HepG2 (cell line): ENCODE measurements around the gene CD320. TPM values are rescaled to one million over a fixed set of nuclear protein-coding genes. Genes with fewer than 3 reads are reported as not detected.

Experiments
- ATAC-seq: fragments of 200-7000 bp; cut with Tn5 transposase; 3 replicates; pipeline ENCODE4 v1.9.1; 2020; ENCODE audit warnings: mild to moderate bottlenecking, moderate library complexity
- Bru-seq: library from RNA; stranded (reverse); fragments of 400-500 nt; gene quantifications from one replicate; lab custom pipeline; 2021; lab: Mats Ljungman, UMichigan
- BruChase-seq, 2 experiments: library from RNA; stranded (reverse); fragments of 400-500 nt; gene quantifications; one replicate each; lab custom pipeline; 2021; lab: Mats Ljungman, UMichigan
- BruUV-seq: library from RNA; stranded (reverse); fragments of 400-500 nt; replicated peaks from 2 replicates; lab custom pipeline; 2021; lab: Mats Ljungman, UMichigan
- CTCF ChIA-PET: fragments of 300-600 bp; formaldehyde crosslinking; extraction: SDS; loops from one replicate; lab custom pipeline; 2021; ENCODE audit warnings: low total read pairs, inconsistent platforms, low intra/inter-chr PET ratio; lab: Yijun Ruan, JAX
- POLR2A ChIA-PET: fragments of 350-600 bp; sonication (Branson Sonifier 250); formaldehyde crosslinking; loops from one replicate; lab custom pipeline; 2020; ENCODE audit warnings: antibody characterized with exemption, inconsistent platforms; lab: Yijun Ruan, JAX
- DNase-seq: peaks from one replicate; pipeline ENCODE4 v3.0.0-alpha.2; 2015; ENCODE audit warnings: low spot score
- FAIRE-seq: peaks from 3 replicates; lab custom pipeline; 2011; peaks lifted over from hg19 to GRCh38; lab: Jason Lieb, UNC
- H2AFZ ChIP-seq: one replicate; pipeline ENCODE4 v1.6.1; 2011; ENCODE audit warnings: low read length, inconsistent platforms
- H3K27ac ChIP-seq: fragments of 300-600 bp; 3 replicates; pipeline ENCODE4 v1.8.0; 2011; ENCODE audit warnings: mixed run types, mild to moderate bottlenecking, mixed read lengths, low read length, inconsistent platforms; ENCODE audit not compliant: insufficient read depth; ENCODE audit errors: extremely low read length
- H3K27me3 ChIP-seq, 2 experiments: fragments of 200-600 bp in 1 of 2; 2 replicates in 1 of 2; 3 replicates in 1 of 2; pipeline versions ENCODE4 v1.6.0 to v1.8.0; 2011; ENCODE audit warnings: low read length in 2 of 2, mild to moderate bottlenecking in 2 of 2, moderate library complexity in 2 of 2, inconsistent platforms in 1 of 2; ENCODE audit not compliant: insufficient read depth in 2 of 2, control insufficient read depth in 1 of 2
- H3K36me3 ChIP-seq, 2 experiments: fragments of 200-600 bp in 1 of 2; replicated peaks in 1 of 2; 2 replicates in 1 of 2; 3 replicates in 1 of 2; pipeline versions ENCODE4 v1.5.1 to v1.8.0; 2011; ENCODE audit warnings: low read length in 2 of 2, inconsistent platforms in 1 of 2; ENCODE audit not compliant: insufficient read depth in 2 of 2, control insufficient read depth in 1 of 2
- H3K4me1 ChIP-seq: 2 replicates; pipeline ENCODE4 v1.5.1; 2012; ENCODE audit warnings: low read length, inconsistent platforms; ENCODE audit not compliant: insufficient read depth
- H3K4me2 ChIP-seq: 2 replicates; pipeline ENCODE4 v1.6.0; 2011; ENCODE audit warnings: low read depth, low read length, inconsistent platforms
- H3K4me3 ChIP-seq, 3 experiments: fragments of 200-600 bp in 1 of 3; sonication (generic), shearing (Covaris generic) in 1 of 3; replicated peaks in 1 of 3; 2 replicates each; pipeline ENCODE4 v1.5.1; 2011 to 2016; ENCODE audit warnings: low read length in 3 of 3, inconsistent platforms in 2 of 3, low read depth in 2 of 3, mild to moderate bottlenecking in 2 of 3, control low read depth in 1 of 3, mixed read lengths in 1 of 3; ENCODE audit not compliant: insufficient read depth in 1 of 3
- H3K79me2 ChIP-seq: one replicate; pipeline ENCODE4 v1.6.1; 2011; ENCODE audit warnings: low read length, inconsistent platforms; ENCODE audit not compliant: insufficient read depth
- H3K9ac ChIP-seq: 2 replicates; pipeline ENCODE4 v1.6.0; 2011; ENCODE audit warnings: mild to moderate bottlenecking, low read depth, low read length, inconsistent platforms; ENCODE audit not compliant: insufficient read depth
- H3K9me3 ChIP-seq: 2 replicates; pipeline ENCODE4 v1.5.1; 2012; ENCODE audit warnings: mild to moderate bottlenecking, low read length
- H4K20me1 ChIP-seq: 2 replicates; pipeline ENCODE4 v1.6.0; 2011; ENCODE audit warnings: inconsistent platforms, mild to moderate bottlenecking, low read length, moderate library complexity; ENCODE audit not compliant: insufficient read depth
- AGO1 ChIP-seq: fragments of 200-400 bp; formaldehyde crosslinking; IDR thresholded peaks from 2 replicates; pipeline ENCODE4 v1.6.1; 2017; ENCODE audit warnings: mild to moderate bottlenecking, low read depth, low read length, moderate library complexity; ENCODE audit not compliant: poor library complexity, severe bottlenecking
- BRF2 ChIP-seq: sonication (generic); formaldehyde crosslinking; IDR thresholded peaks from 2 replicates; pipeline ENCODE4 v1.8.1; 2022; ENCODE audit warnings: mild to moderate bottlenecking, missing genetic modification reagents
- ESRRA ChIP-seq: sonication (generic); formaldehyde crosslinking; IDR thresholded peaks from 2 replicates; pipeline ENCODE4 v1.5.1; 2020; ENCODE audit warnings: mild to moderate bottlenecking, low read depth, missing genetic modification reagents
- KDM3A ChIP-seq: IDR thresholded peaks from 2 replicates; pipeline ENCODE4 v1.6.1; 2018; ENCODE audit warnings: low read depth, missing compliant biosample characterization
- MTF1 ChIP-seq: sonication (generic); formaldehyde crosslinking; IDR thresholded peaks from 2 replicates; pipeline ENCODE4 v1.5.0; 2020; ENCODE audit warnings: missing genetic modification reagents
- NRL ChIP-seq: sonication (generic); formaldehyde crosslinking; IDR thresholded peaks from 2 replicates; pipeline ENCODE4 v1.5.0; 2020; ENCODE audit warnings: missing genetic modification reagents, mild to moderate bottlenecking, moderate library complexity, borderline replicate concordance
- POGZ ChIP-seq: sonication (generic); formaldehyde crosslinking; IDR thresholded peaks from 2 replicates; pipeline ENCODE4 v1.4.0; 2020; ENCODE audit warnings: mild to moderate bottlenecking, missing genetic modification reagents
- SNAI1 ChIP-seq: sonication (generic); formaldehyde crosslinking; IDR thresholded peaks from 2 replicates; pipeline ENCODE4 v1.5.0; 2020; ENCODE audit warnings: mild to moderate bottlenecking, missing genetic modification reagents, borderline replicate concordance
- YY1 ChIP-seq: IDR thresholded peaks from 2 replicates; pipeline ENCODE4 v1.6.1; 2011; ENCODE audit warnings: low read length, low read depth, moderate library complexity, mild to moderate bottlenecking; ENCODE audit not compliant: insufficient read depth, insufficient replicate concordance
- ZNF121 ChIP-seq: sonication (generic); formaldehyde crosslinking; IDR thresholded peaks from 2 replicates; pipeline ENCODE4 v1.5.0; 2020; ENCODE audit warnings: mild to moderate bottlenecking, missing genetic modification reagents
- ZNF232 ChIP-seq: sonication (generic); formaldehyde crosslinking; IDR thresholded peaks from 2 replicates; pipeline ENCODE4 v1.4.0; 2020; ENCODE audit warnings: missing genetic modification reagents, borderline replicate concordance
- ZNF549 ChIP-seq: sonication (generic); formaldehyde crosslinking; IDR thresholded peaks from 2 replicates; pipeline ENCODE4 v1.5.0; 2020; ENCODE audit warnings: missing genetic modification reagents
- ZNF672 ChIP-seq: sonication (generic); formaldehyde crosslinking; IDR thresholded peaks from 2 replicates; pipeline ENCODE4 v1.8.1; 2022; ENCODE audit warnings: missing genetic modification reagents
- WGBS: methylation state at CpG from one replicate; pipeline ENCODE4 v1.1.6; 2017; ENCODE audit warnings: low lambda C conversion rate; 5-methylcytosine and 5-hydroxymethylcytosine counted together
- in situ Hi-C: cut with HindIII; loops from 2 replicates; pipeline ENCODE4 v1.10.0; 2017; ENCODE audit warnings: low pct_unique_long_range_greater_than_20kb; ENCODE audit not compliant: extremely low pct_ligation_motif_present
- intact Hi-C: fragments of 100-400 bp; cut with micrococcal nuclease; formaldehyde crosslinking; loops from one replicate; pipeline ENCODE4 v1.10.0; 2022; ENCODE audit not compliant: unreplicated experiment
- long read RNA-seq, 2 experiments: library from RNA in 1 of 2; library from polyadenylated mRNA in 1 of 2; stranded (forward) in 1 of 2; unstranded in 1 of 2; transcript quantifications; one replicate each; pipeline ENCODE4 v2.0.0, GENCODE V29; 2019 to 2022
- polyA minus RNA-seq, 3 experiments: library from RNA; depleted of rRNA, polyadenylated mRNA; stranded (reverse); fragments of >200 nt; gene quantifications; 2 replicates each; pipeline ENCODE4 v1.2.3, GENCODE V29; 2011; ENCODE audit warnings: low replicate concordance in 1 of 3
- polyA plus RNA-seq, 8 experiments: library from polyadenylated mRNA; depleted of rRNA in 3 of 8; stranded (reverse) in 7 of 8; unstranded in 1 of 8; fragments of >200 nt; fragmentation: Illumina TruSeq in 4 of 8; extraction: Trizol in 4 of 8; gene quantifications; 2 replicates each; pipeline versions ENCODE4 v1.2.1 to v1.2.3, GENCODE V29; 2011 to 2016; ENCODE audit warnings: low read depth in 4 of 8, missing spikeins in 1 of 8, mixed read lengths in 1 of 8; ENCODE audit not compliant: insufficient read depth in 1 of 8
- total RNA-seq, 5 experiments: library from RNA; depleted of rRNA; stranded (reverse); fragments of >200 nt; fragmentation: Illumina TruSeq; extraction: Trizol; gene quantifications; 2 replicates each; pipeline ENCODE4 v1.2.3, GENCODE V29; 2016; ENCODE audit warnings: low read depth in 1 of 5

Gene CD320
- total RNA-seq (2016; rRNA removed; fragmentation: Illumina TruSeq; extraction: Trizol) (44.4 and 99.9 TPM in 2 replicates), polyA plus RNA-seq (2011; rRNA removed) (79.9 and 83.1 TPM in 2 replicates), polyA minus RNA-seq (2011; rRNA and poly(A)+ RNA removed; ENCODE audit: low replicate concordance) (58.2 and 70.2 TPM in 2 replicates), Bru-seq, nascent RNA (percentile 67 among the genes with signal in this experiment), BruChase-seq, experiment 1, labeled RNA remaining after a 6-hour chase (percentile 85 among the genes with signal in this experiment), BruChase-seq, experiment 2, labeled RNA remaining after a 2-hour chase (percentile 79 among the genes with signal in this experiment)
- 33.7 and 41.4 TPM in 2 replicates for total RNA-seq (2016; cell fraction: cytosol; rRNA removed; fragmentation: Illumina TruSeq; extraction: Trizol; ENCODE audit: low read depth)
- 38.7 and 105 TPM in 2 replicates for total RNA-seq (2016; cell fraction: insoluble cytoplasmic fraction; rRNA removed; fragmentation: Illumina TruSeq; extraction: Trizol)
- 46.2 and 54.2 TPM in 2 replicates for total RNA-seq (2016; cell fraction: membrane; rRNA removed; fragmentation: Illumina TruSeq; extraction: Trizol)
- 71.9 and 97.9 TPM in 2 replicates for total RNA-seq (2016; cell fraction: nucleus; rRNA removed; fragmentation: Illumina TruSeq; extraction: Trizol)
- 83.1 and 180 TPM in 2 replicates for polyA plus RNA-seq (2011; cell fraction: cytosol; rRNA removed)
- 74.5 and 85.3 TPM in 2 replicates for polyA plus RNA-seq (2011; cell fraction: nucleus; rRNA removed)
- polyA plus RNA-seq (2012), result 39.6 and 41.4 TPM in 2 replicates
- 44.2 and 49.5 TPM in 2 replicates for polyA plus RNA-seq (2016; cell fraction: cytosol; fragmentation: Illumina TruSeq; extraction: Trizol; ENCODE audit: low read depth)
- 44.8 and 52.3 TPM in 2 replicates for polyA plus RNA-seq (2016; cell fraction: insoluble cytoplasmic fraction; fragmentation: Illumina TruSeq; extraction: Trizol; ENCODE audit: low read depth)
- polyA plus RNA-seq (2016; cell fraction: membrane; fragmentation: Illumina TruSeq; extraction: Trizol; ENCODE audit: low read depth), result 41.2 and 46.0 TPM in 2 replicates
- 165 and 175 TPM in 2 replicates for polyA plus RNA-seq (2016; cell fraction: nucleus; fragmentation: Illumina TruSeq; extraction: Trizol; ENCODE audit: insufficient read depth, low read depth)
- polyA minus RNA-seq (2011; cell fraction: cytosol; rRNA and poly(A)+ RNA removed), result 23.7 and 37.5 TPM in 2 replicates
- 8.4 and 8.7 TPM in 2 replicates for polyA minus RNA-seq (2011; cell fraction: nucleus; rRNA and poly(A)+ RNA removed)
- long read RNA-seq, experiment 1, transcript CD320-202 (4 exons, 1,119 nt), result minor isoform, 9 of 272 reads
- long read RNA-seq, experiment 1, transcript CD320-201 (5 exons, 1,250 nt), result major isoform, 226 of 272 reads
- long read RNA-seq, experiment 1, partial matches to known transcripts, result 10 of 272 reads
- long read RNA-seq, experiment 1, other reads (novel, unspliced or antisense), result 27 of 272 reads
- long read RNA-seq, experiment 2, transcript CD320-202 (4 exons, 1,119 nt), result minor isoform, 5 of 305 reads
- long read RNA-seq, experiment 2, transcript CD320-201 (5 exons, 1,250 nt), result major isoform, 228 of 305 reads
- long read RNA-seq, experiment 2, partial matches to known transcripts, result 37 of 305 reads
- long read RNA-seq, experiment 2, other reads (novel, unspliced or antisense), result 33 of 305 reads

GRCh38 chr19:8307965-8308866 is at the start of gene CD320:
CD320 (minus strand) TSS chr19:8308358; CDS start chr19:8308290, 68 bp downstream.
- WGBS, result 14% methylated on average over 10 of the region's 63 CpGs
- TF ChIP-seq KDM3A (CRISPR knock-in tag) (peak; percentile 54; the same call in 1 of the 2 replicates), YY1 (peak; percentile 67), MTF1 (CRISPR knock-in tag) (0 out of 2 replicates have a peak, but pooled peaks have one; percentile 55), ZNF672 (peak; percentile 21), ZNF549 (CRISPR knock-in tag) (no peak), POGZ (peak; percentile 23; the same call in 1 of the 2 replicates), ZNF232 (CRISPR knock-in tag) (peak; percentile 91), AGO1 (peak; percentile 94), NRL (CRISPR knock-in tag) (peak; percentile 97; the same call in 1 of the 2 replicates), ESRRA (CRISPR knock-in tag) (peak; percentile 68; the same call in 1 of the 2 replicates), SNAI1 (CRISPR knock-in tag) (no peak; the same call in 1 of the 2 replicates), BRF2 (peak; percentile 90), ZNF121 (CRISPR knock-in tag) (no peak)

More at GRCh38 chr19:8307965-8308866, at the start of gene CD320:
- TSS peak; percentile 91 for BruUV-seq
- FAIRE-seq (peak; percentile 57), DNase-seq (peak; percentile 86), ATAC-seq (peak; percentile 89)
- H3K27ac ChIP-seq, result peak within 1 kb of the TSS; percentile 85
- no peaks in the 10 kb centered on the region for H4K20me1 ChIP-seq
- H3K36me3 ChIP-seq, result peaks cover 15 to 25% of the 10 kb centered on the region in 2 experiments; a peak in 4 of 5 replicates
- peak within 1 kb of the TSS; percentile 89 for H3K9ac ChIP-seq
- H3K4me2 ChIP-seq, result peak within 1 kb of the TSS; percentile 98
- CTCF ChIA-PET, result no interaction called here
- H3K4me1 ChIP-seq, result peaks cover 39% of the 10 kb centered on the region
- peaks cover 17% of the 10 kb centered on the region for H3K79me2 ChIP-seq
- H2AFZ ChIP-seq, result no peak within 1 kb of the TSS
- peak within 1 kb of the TSS; percentile 50 to 77 (median 66) for H3K4me3 ChIP-seq
- in situ Hi-C loops, result loop anchor here (5.0 kb wide), 1 partner anchor 46 kb away; no protein-coding TSS in a partner anchor
- H3K27me3 ChIP-seq, result no peaks in the 10 kb centered on the region
- POLR2A ChIA-PET, result interaction anchor here (5.8 kb wide), 1 partner anchor 12 kb away, joined by 39 read pairs; the partner anchor contains the start of genes NDUFA7 and RPS28
- intact Hi-C loops, result no loop called here
- H3K9me3 ChIP-seq, result no peaks in the 10 kb centered on the region
